HL-60 (cell line): ENCODE results near the gene SETD6.

Experiments
- CTCF ChIP-seq: IDR thresholded peaks from one replicate; pipeline ENCODE4 v1.5.1; 2011; ENCODE audit warnings: low read length, control low read depth, inconsistent platforms; ENCODE audit not compliant: insufficient read depth
- POLR2AphosphoS5 ChIP-seq: IDR thresholded peaks from 2 replicates; pipeline ENCODE4 v1.6.1; 2012; ENCODE audit warnings: low read depth
- SPI1 ChIP-seq: IDR thresholded peaks from 2 replicates; pipeline ENCODE4 v1.6.1; 2012; ENCODE audit warnings: low read depth, mild to moderate bottlenecking, borderline replicate concordance

GRCh38 chr16:58530179-58530578 is 14.9 kb downstream of the SETD6 start:
- TF ChIP-seq CTCF = no peak
- no peak for TF ChIP-seq POLR2AphosphoS5
- no peak for TF ChIP-seq SPI1
